BJ (cell line): ENCODE data around the gene PAMR1. TPM values are rescaled to one million over a fixed set of nuclear protein-coding genes. Genes with fewer than 3 reads are reported as not detected.

Source experiments
- CTCF ChIA-PET: fragments of 350-600 bp; formaldehyde crosslinking; extraction: SDS; loops from one replicate; lab custom pipeline; 2021; ENCODE audit warnings: antibody characterized with exemption, inconsistent platforms; lab: Yijun Ruan, JAX
- POLR2A ChIA-PET: fragments of 300-600 bp; sonication (Branson Sonifier 250); formaldehyde crosslinking; extraction: SDS; loops from one replicate; lab custom pipeline; 2021; ENCODE audit warnings: antibody characterized with exemption; lab: Charles Lee
- DNase-seq: peaks from one replicate; pipeline ENCODE4 v3.0.0-alpha.2; 2011; ENCODE audit warnings: low read depth
- H3K27me3 ChIP-seq: 2 replicates; pipeline ENCODE4 v1.6.0; 2011; ENCODE audit warnings: low read length; ENCODE audit not compliant: control insufficient read depth, insufficient read depth
- H3K36me3 ChIP-seq: 2 replicates; pipeline ENCODE4 v1.5.1; 2011; ENCODE audit warnings: low read length; ENCODE audit not compliant: control insufficient read depth, insufficient read depth
- H3K4me3 ChIP-seq: 2 replicates; pipeline ENCODE4 v1.5.1; 2011; ENCODE audit warnings: low read depth, mild to moderate bottlenecking, control low read depth, low read length
- CTCF ChIP-seq: IDR thresholded peaks from 2 replicates; pipeline ENCODE4 v1.5.1; 2011; ENCODE audit warnings: low read depth, mild to moderate bottlenecking, control low read depth, inconsistent platforms, low read length, moderate library complexity; ENCODE audit not compliant: insufficient read depth
- polyA plus RNA-seq: library from polyadenylated mRNA; depleted of rRNA; stranded (reverse); fragments of >200 nt; gene quantifications from 2 replicates; pipeline ENCODE4 v1.2.3, GENCODE V29; 2011

The PAMR1 gene
- polyA plus RNA-seq, 1 experiment = 131 TPM

DNA sequence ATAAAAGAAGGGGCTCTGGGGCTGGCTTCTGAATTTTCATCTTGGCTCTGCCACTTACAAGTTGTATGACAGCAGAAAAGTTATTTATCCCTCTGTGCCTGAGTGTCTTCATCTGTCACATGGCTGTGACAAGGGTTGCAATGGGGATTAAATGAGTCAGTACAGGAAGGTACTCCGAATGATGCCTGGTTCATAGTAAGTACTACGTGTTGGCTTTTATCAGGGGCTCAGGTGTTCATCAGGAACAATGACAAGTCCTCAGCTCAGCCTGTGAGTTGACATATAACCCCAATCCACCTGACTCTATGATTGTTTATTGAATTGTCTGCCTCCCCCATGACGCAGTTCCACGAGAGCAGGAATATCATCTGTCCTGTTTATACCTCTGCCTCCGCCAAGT, 45.7 kb downstream of the PAMR1 start:
- DNase-seq = no peak
- Histone ChIP-seq H3K4me3 (no peak overlapping the region), H3K27me3 (no peaks in the 10 kb centered on the region), H3K36me3 (peaks cover 2% of the 10 kb centered on the region; the same call in 1 of the 2 replicates)
- CTCF ChIA-PET = interaction anchor here (0.6 kb wide), 1 partner anchor 113 kb away, joined by 3 read pairs; no protein-coding TSS in a partner anchor
- TF ChIP-seq CTCF = no peak
- POLR2A ChIA-PET = no interaction called here

- TF ChIP-seq CTCF = no peak
- CTCF ChIA-PET = interaction anchor here (0.7 to 2.3 kb wide), 2 partner anchors 11 to 559 kb away, joined by 4 to 6 read pairs; no protein-coding TSS in a partner anchor
- DNase-seq = no peak
- Histone ChIP-seq H3K27me3 (no peaks in the 10 kb centered on the region), H3K4me3 (no peak overlapping the region), H3K36me3 (peaks cover 5% of the 10 kb centered on the region; the same call in 1 of the 2 replicates)
- POLR2A ChIA-PET = no interaction called here
Observed at GRCh38 chr11:35478471-35479091, 46.8 kb downstream of the PAMR1 start.

DNA sequence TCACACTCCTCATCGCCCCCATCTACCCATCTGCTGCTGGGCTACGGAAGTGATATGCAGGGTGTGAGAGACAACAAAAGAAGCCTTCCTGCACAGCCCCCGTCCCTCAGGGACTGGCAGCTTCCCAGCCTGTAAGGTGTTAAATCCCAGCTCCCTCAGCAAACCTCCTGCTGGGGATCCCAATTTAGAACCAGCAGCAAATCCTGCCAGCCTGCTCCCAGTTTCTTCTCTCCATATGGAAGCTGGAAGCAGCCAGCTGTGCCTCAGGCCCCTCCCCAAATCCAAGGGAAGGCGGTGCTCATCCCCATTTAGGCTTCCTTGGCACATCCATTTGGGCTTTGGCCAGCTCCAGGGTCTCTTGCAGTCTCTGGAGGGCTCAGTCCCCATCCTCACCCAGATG, 47.5 kb downstream of the PAMR1 start:
- CTCF ChIA-PET = interaction anchor here (0.7 to 2.3 kb wide), 3 partner anchors 10 to 559 kb away, joined by 4 to 8 read pairs (median 6); no protein-coding TSS in a partner anchor
- POLR2A ChIA-PET = no interaction called here
- Histone ChIP-seq H3K27me3 (no peaks in the 10 kb centered on the region), H3K36me3 (peaks cover 7% of the 10 kb centered on the region), H3K4me3 (no peak overlapping the region)
- TF ChIP-seq CTCF = no peak
- no peak for DNase-seq

- TF ChIP-seq CTCF = no peak
- no peaks in the 10 kb centered on the region for H3K27me3 ChIP-seq
- no peak overlapping the region for H3K4me3 ChIP-seq
- POLR2A ChIA-PET = no interaction called here
- CTCF ChIA-PET = interaction anchor here (1.7 kb wide), 1 partner anchor 11 kb away, joined by 11 read pairs; no protein-coding TSS in a partner anchor
- peaks cover 12% of the 10 kb centered on the region for H3K36me3 ChIP-seq
- DNase-seq = no peak
Observed at GRCh38 chr11:35474688-35475087, 50.7 kb downstream of the PAMR1 start.

GRCh38 chr11:35473795-35474374, 51.5 kb downstream of the PAMR1 start:
- no peak overlapping the region for H3K4me3 ChIP-seq
- TF ChIP-seq CTCF = no peak
- no peaks in the 10 kb centered on the region for H3K27me3 ChIP-seq
- POLR2A ChIA-PET = no interaction called here
- no peak for DNase-seq
- peaks cover 16% of the 10 kb centered on the region for H3K36me3 ChIP-seq
- CTCF ChIA-PET = interaction anchor here (1.7 kb wide), 1 partner anchor 11 kb away, joined by 11 read pairs; no protein-coding TSS in a partner anchor
